Sigmoid colon (tissue), 7 donors: ENCODE data around the gene UBE2QL1. TPM values are rescaled to one million over a fixed set of nuclear protein-coding genes. Genes with fewer than 3 reads are reported as not detected.

Experiments used
- DNase-seq: peaks from one replicate; pipeline ENCODE4 v3.0.0-alpha.2; 2019
- H3K27ac ChIP-seq, 4 donors: fragments of 200-600 bp; sonication (generic); one replicate each; pipeline ENCODE4 v1.5.1; 2016 to 2019; ENCODE audit warnings: mild to moderate bottlenecking in 1 of 4
- H3K27me3 ChIP-seq, 3 donors: fragments of 200-600 bp; sonication (generic); one replicate each; pipeline ENCODE4 v1.5.1; 2019; ENCODE audit warnings: mild to moderate bottlenecking in 1 of 3
- H3K36me3 ChIP-seq, 4 donors: fragments of 200-600 bp; sonication (generic); one replicate each; pipeline ENCODE4 v1.5.1; 2016 to 2019
- H3K4me1 ChIP-seq, 4 donors: fragments of 200-600 bp; sonication (generic); one replicate each; pipeline ENCODE4 v1.5.1; 2017 to 2019
- H3K4me3 ChIP-seq, 4 donors: fragments of 200-600 bp; sonication (generic); one replicate each; pipeline ENCODE4 v1.5.1; 2017 to 2019; ENCODE audit warnings: mild to moderate bottlenecking in 2 of 4, moderate library complexity in 1 of 4
- H3K9me3 ChIP-seq, 4 donors: fragments of 200-600 bp in 3 of 4; sonication (generic) in 3 of 4; one replicate each; pipeline versions ENCODE4 v1.5.1 to v1.6.1; 2013 to 2019
- EP300 ChIP-seq, 4 donors: sonication (generic); formaldehyde crosslinking; IDR thresholded peaks; one replicate each; pipeline ENCODE4 v1.6.1; 2017; ENCODE audit warnings: antibody characterized with exemption in 4 of 4
- POLR2A ChIP-seq, 2 donors: fragments of 450-650 bp; IDR thresholded peaks; one replicate each; pipeline ENCODE4 v1.6.1; 2016; ENCODE audit warnings: antibody characterized with exemption in 2 of 2, mild to moderate bottlenecking in 2 of 2, moderate library complexity in 2 of 2
- POLR2AphosphoS5 ChIP-seq, 4 donors: sonication (generic); formaldehyde crosslinking; IDR thresholded peaks; one replicate each; pipeline ENCODE4 v1.6.1; 2017; ENCODE audit warnings: antibody characterized with exemption in 4 of 4
- WGBS, 2 donors: extraction: QIAGEN DNeasy Blood & Tissue Kit; methylation state at CpG; one replicate each; pipeline ENCODE4 v1.1.7; 2013; 5-methylcytosine and 5-hydroxymethylcytosine counted together
- intact Hi-C: fragments of 100-400 bp; cut with DNase I; formaldehyde crosslinking; loops from one replicate; pipeline ENCODE4 v1.15.1; 2023
- polyA plus RNA-seq, 3 donors: library from polyadenylated mRNA; stranded (reverse); fragments of 200-250 nt; gene quantifications; one replicate each; pipeline ENCODE4 v1.2.3, GENCODE V29; 2013
- total RNA-seq, 4 donors: library from RNA; depleted of rRNA; stranded (reverse); fragments of >200 nt; gene quantifications; one replicate each; pipeline ENCODE4 v1.1.0, GENCODE V29; 2016
- TF ChIP-seq, protein P1 (sequence below), 4 experiments: fragments of 450-650 bp in 3 of 4; fragments of 200-600 bp in 1 of 4; IDR thresholded peaks; one replicate each; pipeline ENCODE4 v1.5.1; 2016 to 2019; ENCODE audit warnings: antibody characterized with exemption in 4 of 4, mild to moderate bottlenecking in 3 of 4, moderate library complexity in 2 of 4
- donor health status: healthy with polysubstance abuse.
- donor health status: Bipolar disorder and iron deficiency.
- donor health status: healthy.

UBE2QL1 gene
- total and polyA plus RNA-seq, 7 donors = under 0.01 to 5.5 (median 3.6) TPM

DNA sequence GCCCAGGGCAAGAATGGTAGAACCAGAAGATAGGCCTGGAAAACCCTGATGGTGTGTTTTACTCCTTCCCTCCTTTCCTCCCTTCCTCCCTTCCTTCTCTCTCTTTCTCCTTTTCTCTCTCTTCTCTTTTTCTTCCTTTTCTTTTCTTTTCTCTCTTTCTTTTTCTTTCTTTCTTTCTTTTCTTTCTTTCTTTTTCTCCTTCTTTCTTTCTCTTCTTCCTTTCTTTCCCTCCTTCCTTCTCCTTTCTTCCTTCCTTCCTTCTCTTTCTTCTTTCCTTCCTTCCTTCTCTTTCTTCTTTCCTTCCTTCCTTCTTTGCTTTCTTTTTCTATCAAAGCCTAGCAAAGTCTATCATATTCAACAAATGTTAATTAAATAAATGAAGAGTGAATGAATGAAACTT, 24.0 kb upstream of the UBE2QL1 start:
- Histone ChIP-seq H3K36me3 (no peaks in the 10 kb centered on the region), H3K4me1 (peaks cover 0 to 10% (median 9%) of the 10 kb centered on the region in 4 donors), H3K9me3 (no peaks in the 10 kb centered on the region), H3K27me3 (no peaks in the 10 kb centered on the region), H3K27ac (no peak overlapping the region), H3K4me3 (no peak overlapping the region)
- intact Hi-C loops = no loop called here
- DNase-seq = no peak
- TF ChIP-seq, protein P1, sequence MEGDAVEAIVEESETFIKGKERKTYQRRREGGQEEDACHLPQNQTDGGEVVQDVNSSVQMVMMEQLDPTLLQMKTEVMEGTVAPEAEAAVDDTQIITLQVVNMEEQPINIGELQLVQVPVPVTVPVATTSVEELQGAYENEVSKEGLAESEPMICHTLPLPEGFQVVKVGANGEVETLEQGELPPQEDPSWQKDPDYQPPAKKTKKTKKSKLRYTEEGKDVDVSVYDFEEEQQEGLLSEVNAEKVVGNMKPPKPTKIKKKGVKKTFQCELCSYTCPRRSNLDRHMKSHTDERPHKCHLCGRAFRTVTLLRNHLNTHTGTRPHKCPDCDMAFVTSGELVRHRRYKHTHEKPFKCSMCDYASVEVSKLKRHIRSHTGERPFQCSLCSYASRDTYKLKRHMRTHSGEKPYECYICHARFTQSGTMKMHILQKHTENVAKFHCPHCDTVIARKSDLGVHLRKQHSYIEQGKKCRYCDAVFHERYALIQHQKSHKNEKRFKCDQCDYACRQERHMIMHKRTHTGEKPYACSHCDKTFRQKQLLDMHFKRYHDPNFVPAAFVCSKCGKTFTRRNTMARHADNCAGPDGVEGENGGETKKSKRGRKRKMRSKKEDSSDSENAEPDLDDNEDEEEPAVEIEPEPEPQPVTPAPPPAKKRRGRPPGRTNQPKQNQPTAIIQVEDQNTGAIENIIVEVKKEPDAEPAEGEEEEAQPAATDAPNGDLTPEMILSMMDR (IDR thresholded peaks at IDR 0.05) = no peak

DNA sequence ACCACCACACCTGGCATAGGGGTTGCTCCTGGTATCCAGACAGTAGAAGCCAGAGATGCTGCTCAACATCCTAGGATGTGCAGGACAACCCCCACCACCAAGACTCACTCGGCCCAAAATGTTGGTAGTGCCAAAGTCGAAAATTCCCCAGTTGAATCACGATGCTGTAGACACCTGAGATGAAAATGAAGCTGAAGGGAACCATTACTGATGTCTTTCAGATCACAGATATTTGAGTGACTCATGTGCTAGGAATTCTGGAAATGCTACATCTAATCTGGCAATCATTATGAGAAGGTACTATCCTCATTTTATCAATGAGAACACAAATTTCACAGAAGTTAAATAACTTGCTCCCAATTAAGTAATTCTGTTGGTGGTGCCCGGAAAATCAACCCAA, 21.0 kb upstream of the UBE2QL1 start:
- H3K36me3 ChIP-seq = no peaks in the 10 kb centered on the region
- TF ChIP-seq EP300 (IDR thresholded peaks at IDR 0.05) (no peak), POLR2A (IDR thresholded peaks at IDR 0.05) (no peak), POLR2AphosphoS5 (IDR thresholded peaks at IDR 0.05) (no peak)
- TF ChIP-seq, protein P1 (IDR thresholded peaks at IDR 0.05) = no peak
- WGBS, 2 donors = 81 to 87% methylated on average over 4 of the region's 4 CpGs
- no peak overlapping the region for H3K4me3 ChIP-seq
- intact Hi-C loops = no loop called here
- H3K9me3 ChIP-seq = no peaks in the 10 kb centered on the region
- H3K27me3 ChIP-seq = no peaks in the 10 kb centered on the region
- no peak overlapping the region for H3K27ac ChIP-seq
- no peak for DNase-seq
- H3K4me1 ChIP-seq = peaks cover 0 to 13% (median 5%) of the 10 kb centered on the region in 4 donors

DNA sequence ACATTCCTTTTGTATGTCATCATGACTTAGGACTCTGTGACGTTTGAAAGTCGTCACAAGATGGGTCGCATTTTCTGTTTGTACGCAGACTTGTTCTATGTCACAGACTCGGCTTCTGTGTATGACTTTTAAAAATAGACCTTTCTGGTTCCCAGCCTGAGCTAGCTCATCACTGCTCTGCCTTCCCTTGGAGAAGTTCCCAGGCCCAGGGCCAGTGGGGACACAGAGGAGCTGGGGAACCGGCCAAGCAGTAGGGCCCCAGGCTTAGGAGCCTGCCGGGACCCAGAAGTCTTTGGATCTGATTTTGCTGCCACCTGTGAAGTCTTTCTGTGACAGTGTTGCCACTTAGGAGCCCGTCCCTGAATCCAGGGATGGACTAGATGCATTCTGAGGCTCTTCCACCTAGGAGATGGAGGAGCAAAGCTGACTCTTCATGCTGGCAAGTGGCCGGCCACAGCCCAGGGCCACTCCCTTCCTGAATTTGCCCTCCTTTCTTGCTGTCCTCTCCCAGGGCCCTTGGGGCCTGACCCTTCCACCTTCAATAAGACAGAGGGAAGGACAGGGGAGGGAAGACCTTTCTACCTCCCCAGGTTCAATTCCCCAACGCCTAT, 18.1 kb upstream of the UBE2QL1 start:
- Histone ChIP-seq H3K4me1 (peaks cover 0 to 13% (median 5%) of the 10 kb centered on the region in 4 donors), H3K36me3 (no peaks in the 10 kb centered on the region), H3K27me3 (no peaks in the 10 kb centered on the region), H3K9me3 (no peaks in the 10 kb centered on the region), H3K4me3 (no peak overlapping the region), H3K27ac (peak overlapping the region in 2 of 4 donors; percentile 32 to 40)
- intact Hi-C loops = no loop called here
- DNase-seq = peak; percentile 77
- 74 to 78% methylated on average over 10 of the region's 10 CpGs for WGBS, 2 donors
- TF ChIP-seq POLR2A (IDR thresholded peaks at IDR 0.05) (no peak), POLR2AphosphoS5 (IDR thresholded peaks at IDR 0.05) (peak in 1 of 4 donors; percentile 35), EP300 (IDR thresholded peaks at IDR 0.05) (peak in 3 of 4 donors; percentile 42 to 62 (median 44))
- TF ChIP-seq, protein P1 (IDR thresholded peaks at IDR 0.05) = no peak

DNA sequence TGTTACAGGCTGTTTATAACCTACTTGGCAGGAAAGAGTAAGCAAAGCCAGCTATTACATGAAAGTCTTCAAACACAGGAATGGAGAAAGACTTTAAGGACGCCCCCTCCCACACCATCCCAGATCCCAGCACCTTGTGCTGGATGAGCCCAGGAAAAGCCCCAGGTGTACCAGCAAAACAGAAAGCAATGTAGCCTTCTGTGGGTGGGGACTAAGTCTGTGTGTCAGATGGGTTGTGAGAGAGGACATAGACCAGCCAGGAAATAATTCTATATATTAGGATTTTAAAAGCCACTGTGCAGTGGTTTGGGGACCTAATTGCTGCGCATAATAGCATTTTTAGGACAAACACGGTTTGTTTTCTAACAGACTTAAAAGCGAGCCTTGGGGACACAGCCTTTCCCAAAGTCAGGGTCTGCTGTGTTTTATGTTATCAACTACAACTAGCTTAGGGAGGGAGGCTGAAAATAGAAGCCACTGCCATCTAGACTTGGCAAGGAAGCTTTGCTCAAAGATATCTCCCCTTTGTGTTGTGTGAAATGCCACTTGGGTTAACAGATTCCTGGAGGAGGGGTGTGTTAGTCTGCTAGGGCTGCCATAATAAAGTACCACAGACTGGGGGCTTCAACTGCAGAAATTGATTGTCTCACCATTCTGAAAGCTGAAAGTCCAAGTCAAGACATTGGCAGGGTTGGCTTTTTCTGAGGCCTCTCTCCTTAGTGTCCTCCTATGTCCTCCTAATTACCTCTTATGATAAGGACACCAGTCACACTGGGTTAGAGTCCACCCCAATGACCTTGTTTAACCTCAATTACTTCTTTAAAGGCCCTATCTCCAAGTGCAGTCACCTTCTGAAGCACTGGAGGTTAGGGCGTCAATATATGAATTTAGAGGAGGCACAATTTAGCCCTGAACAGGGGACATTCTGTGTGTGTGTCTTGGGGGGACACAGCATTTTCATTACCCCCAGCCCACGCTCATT, 17.2 kb upstream of the UBE2QL1 start:
- no peak for DNase-seq
- TF ChIP-seq POLR2AphosphoS5 (IDR thresholded peaks at IDR 0.05) (no peak), EP300 (IDR thresholded peaks at IDR 0.05) (no peak), POLR2A (IDR thresholded peaks at IDR 0.05) (no peak)
- TF ChIP-seq, protein P1 (IDR thresholded peaks at IDR 0.05) = no peak

More for the DNA sequence above, 17.2 kb upstream of the UBE2QL1 start:
- Histone ChIP-seq H3K27ac (no peak overlapping the region), H3K9me3 (no peaks in the 10 kb centered on the region), H3K4me3 (no peak overlapping the region), H3K27me3 (no peaks in the 10 kb centered on the region), H3K36me3 (no peaks in the 10 kb centered on the region), H3K4me1 (peaks cover 0 to 13% (median 5%) of the 10 kb centered on the region in 4 donors)
- WGBS, 2 donors = 66 to 75% methylated on average over 6 of the region's 6 CpGs
- intact Hi-C loops = no loop called here
